HG03135 (cell line): ENCODE data around the gene LRMDA.

Experiments
- ATAC-seq: cut with Tn5 transposase; IDR thresholded peaks from one replicate; pipeline ENCODE4 v1.9.1; 2021; ENCODE audit warnings: mild to moderate bottlenecking, moderate library complexity; ENCODE audit not compliant: unreplicated experiment

LRMDA gene

GRCh38 chr10:76334255-76334654 is 902.8 kb downstream of the LRMDA start:
- no peak for ATAC-seq

DNA sequence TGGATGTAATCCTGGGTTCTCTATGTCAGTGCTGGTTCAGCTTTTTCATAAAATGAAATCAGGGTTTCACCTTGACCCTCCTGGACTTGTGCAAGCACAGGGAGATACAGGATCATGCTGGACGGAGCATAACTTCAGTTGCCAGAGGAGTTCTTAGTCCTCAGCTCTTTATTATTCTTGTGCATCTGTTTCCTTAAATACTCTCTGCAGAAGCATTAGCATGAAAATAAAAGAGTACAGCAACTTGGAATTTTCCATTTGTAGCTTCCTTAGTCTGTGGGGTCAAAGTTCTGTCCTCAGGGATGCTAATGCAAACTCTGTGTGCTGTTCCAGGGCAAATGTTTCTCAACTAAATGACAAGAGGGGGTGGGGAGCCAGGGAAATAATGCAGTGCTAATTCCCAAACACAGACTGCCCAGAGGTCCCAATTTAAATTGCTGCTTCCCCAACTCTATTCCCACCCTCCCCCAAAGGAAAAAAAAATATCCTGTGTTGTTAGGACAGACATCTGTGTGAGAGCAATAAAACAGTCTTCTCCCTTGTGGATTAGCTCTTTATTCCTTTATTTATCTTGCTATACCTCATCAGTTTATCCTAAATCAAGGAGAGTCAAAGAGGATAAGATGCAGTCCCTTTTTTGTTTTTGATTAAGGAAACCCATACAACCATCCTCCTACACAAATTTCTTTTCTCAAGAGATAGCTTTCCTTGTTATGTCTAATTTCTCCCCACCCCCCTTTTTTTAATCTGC is 905.0 kb downstream of the LRMDA start:
- ATAC-seq, result no peak

- ATAC-seq, result no peak
These were observed 906.2 kb downstream of the LRMDA start for GRCh38 chr10:76337641-76338040.

DNA sequence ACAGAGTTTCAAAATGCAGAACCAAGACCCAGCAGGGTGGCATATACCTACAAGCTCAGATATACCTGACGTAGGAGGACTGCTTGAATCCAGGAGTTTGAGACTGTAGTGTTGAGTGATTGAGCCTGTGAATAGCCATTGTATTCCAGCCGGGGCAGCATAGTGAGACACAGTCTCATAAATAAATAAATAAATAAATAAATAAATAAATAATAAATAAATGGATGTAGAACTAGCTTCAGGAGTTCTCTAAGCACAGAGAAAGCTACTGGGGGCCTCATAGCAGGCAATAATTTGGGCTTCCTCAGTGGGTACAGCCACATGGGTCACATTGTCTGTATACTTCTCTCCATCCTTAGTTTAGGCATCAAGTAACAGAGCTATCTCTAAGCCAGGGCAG is 906.8 kb downstream of the LRMDA start:
- ATAC-seq, result no peak

GRCh38 chr10:76341740-76342139 is 910.3 kb downstream of the LRMDA start:
- no peak for ATAC-seq

DNA sequence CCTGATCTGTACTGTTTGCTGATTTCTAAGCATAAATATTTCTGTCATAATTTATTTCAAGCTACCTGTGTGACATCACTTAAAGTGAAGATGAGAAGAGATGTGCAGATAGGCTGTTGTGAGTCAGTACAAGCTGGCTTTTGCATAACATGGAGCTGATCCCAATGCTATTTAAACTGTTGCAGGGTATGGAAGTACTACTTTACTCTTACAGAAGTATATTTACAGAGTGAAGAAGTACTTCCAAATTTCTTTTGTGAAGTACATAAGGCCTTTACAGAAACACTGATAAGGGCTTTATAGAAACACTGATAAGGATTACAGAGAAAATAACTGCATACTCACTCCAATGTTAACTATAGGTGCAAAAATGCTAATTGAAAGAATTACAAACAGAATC is 911.6 kb downstream of the LRMDA start:
- no peak for ATAC-seq

- no peak for ATAC-seq
These were observed 916.4 kb downstream of the LRMDA start for GRCh38 chr10:76347832-76348231.

- no peak for ATAC-seq
These were observed 919.2 kb downstream of the LRMDA start for GRCh38 chr10:76350583-76350982.

DNA sequence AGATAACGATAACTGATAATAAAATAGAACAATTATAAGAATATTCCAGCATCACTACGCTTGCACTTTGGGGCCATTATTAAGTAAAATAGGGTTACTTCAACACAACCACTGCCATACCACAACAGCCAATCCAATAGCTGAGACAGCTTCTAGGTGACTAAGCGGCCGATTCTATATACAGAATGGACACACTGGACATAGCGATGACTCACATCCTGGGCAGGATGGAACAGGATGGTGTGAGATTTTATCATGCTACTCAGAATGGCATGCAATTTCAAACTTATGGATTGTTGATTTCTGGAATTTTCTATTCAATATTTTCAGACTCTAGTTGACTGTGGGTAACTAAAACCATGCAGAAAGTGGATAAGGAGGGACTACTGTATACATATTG is 920.9 kb downstream of the LRMDA start:
- ATAC-seq, result no peak

DNA sequence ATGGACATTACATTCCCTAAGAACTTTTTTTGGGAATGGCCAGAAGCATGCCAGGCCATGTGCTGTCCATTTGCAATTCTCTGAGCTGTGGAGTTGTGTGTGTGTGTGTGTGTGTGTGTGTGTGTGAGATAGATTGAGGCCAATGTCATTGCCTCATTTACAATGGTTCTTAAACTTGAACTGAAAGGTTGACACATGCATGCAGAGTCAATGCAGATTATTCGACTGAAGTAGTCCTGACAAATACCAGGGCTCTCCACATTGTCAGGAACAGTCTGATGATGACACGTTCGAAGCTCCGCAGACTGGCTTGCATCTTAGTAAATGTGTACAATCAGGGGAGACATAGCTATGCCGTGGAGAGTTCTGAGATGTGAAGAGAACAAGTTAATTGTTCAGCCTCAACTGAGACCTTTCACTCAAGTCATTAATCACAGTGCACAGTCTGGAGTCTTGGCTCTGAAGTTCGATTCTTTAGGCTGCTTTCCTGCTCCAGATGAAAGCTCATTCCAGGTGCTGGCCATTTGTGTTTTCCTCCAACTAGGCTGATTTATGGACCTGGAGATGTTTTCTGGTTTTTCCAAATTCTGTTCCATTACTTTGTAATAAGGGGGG is 921.9 kb downstream of the LRMDA start:
- ATAC-seq, result no peak

- ATAC-seq, result no peak
These were observed 922.9 kb downstream of the LRMDA start for GRCh38 chr10:76354212-76354738.

DNA sequence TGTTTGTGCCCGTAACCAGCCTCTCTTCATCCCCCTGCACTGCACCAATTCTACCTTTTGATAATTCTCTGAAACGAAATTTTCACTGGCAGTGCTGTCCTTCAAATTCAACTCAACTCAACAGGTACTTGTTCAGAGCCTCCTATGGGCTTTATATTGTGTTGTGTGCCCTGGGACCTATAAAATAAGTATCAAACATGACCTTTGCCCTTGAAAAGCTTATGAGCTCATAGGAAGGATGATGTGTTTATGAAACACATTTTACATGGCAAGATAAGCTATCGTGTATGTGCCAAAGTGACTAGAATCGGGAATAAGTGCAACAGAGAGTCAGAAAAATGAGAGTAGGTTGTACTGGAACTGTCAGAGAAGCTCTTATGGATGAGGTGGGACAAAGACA is 923.5 kb downstream of the LRMDA start:
- no peak for ATAC-seq

GRCh38 chr10:76356557-76356956 is 925.1 kb downstream of the LRMDA start:
- no peak for ATAC-seq

DNA sequence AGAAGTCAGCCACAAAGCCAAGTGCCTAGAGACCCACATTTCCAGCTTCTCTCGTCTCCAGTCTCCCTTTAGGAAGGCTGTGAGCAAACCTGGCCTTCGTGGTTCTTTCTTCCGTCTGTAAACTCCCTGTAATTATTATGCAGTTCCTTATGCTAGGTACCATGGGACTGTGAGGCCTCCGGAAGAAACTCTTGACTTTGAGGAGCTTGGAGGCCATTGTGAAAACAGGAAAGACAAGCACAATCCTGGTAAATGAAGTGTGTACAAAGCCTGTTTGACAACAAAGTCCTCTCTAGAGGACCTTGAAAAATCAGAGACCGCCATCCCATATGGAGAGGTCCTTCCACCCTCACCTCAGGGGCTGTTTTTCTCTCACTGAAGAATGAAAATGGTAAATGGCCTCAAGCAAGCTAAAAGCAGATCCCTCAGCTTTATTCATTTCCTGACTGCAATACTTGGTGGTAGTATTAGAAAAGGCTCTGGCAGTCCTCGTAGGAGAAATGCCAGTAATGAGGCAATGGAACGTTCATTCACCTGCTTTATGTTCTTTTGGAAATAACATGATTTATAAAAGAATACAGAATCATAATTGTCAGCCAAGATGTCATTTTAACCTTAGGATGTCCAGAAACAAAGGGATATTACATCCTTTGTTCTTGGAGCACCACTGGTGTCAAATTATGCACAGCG is 926.4 kb downstream of the LRMDA start:
- ATAC-seq, result no peak

GRCh38 chr10:76358743-76359395 is 927.4 kb downstream of the LRMDA start:
- ATAC-seq, result no peak

- no peak for ATAC-seq
These were observed 944.3 kb downstream of the LRMDA start for GRCh38 chr10:76375761-76376160.

DNA sequence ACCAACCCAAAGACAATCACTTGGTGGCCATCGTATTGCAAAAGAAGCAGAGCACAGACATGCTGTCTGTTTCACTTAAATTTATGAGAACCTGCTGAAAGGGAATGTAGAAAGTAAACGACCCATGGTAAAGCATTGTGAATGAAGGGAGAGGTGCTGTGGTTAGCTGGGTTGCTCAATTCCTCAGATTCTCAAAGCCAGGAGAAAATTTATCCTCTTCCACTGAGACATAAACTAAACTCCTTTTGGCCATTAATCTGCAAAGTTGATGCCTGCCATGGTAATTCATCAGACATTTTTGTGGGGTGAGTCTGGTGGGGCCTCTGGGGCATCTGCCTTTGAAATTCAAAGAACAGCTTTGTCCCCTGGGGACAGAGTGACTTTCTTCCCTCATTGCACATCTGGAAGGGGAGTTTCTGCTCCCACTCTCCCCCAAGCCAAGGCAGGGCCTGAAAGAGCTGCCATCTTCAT is 951.0 kb downstream of the LRMDA start:
- no peak for ATAC-seq

- no peak for ATAC-seq
These were observed 957.0 kb downstream of the LRMDA start for GRCh38 chr10:76388321-76389023.

DNA sequence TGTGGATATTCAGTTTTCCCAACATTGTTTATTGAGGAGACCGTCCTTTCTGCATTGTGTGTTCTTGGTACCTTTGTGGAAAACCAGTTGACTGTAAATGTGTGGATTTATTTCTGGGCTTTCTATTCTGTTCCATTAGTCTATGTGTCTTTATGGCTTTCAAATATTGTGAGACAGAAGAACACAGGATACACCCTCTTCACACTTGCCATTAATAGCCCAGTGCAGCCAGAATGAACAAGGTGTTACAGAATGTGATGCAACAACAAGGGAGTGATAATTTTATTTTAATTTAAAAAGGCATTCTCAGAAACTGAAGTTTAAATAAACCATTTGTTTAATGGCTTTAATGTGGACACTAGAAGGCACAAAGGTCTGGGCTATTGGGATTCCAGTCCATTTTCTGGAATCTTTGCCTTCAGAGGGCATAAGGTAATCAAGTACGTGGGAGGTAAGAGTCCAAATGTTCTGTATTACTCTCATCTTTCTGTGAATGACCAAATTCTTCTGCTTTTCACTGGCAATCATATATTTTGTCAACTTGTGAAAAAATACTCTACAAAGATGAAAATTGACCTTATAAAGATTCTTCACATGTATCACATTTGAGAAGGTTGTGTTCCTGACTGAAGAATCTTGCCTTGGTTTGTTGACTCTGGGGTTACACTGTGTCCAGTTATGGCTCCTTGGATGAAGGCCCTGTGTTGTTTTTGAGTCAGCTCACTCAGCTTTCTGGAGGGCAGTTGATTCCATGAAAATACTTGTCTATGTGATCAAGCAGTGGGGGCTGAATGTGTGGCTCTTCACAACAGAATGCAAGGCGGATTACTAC is 962.7 kb downstream of the LRMDA start:
- no peak for ATAC-seq

GRCh38 chr10:76394707-76395042 is 963.3 kb downstream of the LRMDA start:
- no peak for ATAC-seq
